Activated CD4-positive, alpha-beta T cell treated with anti-CD3 and anti-CD28 coated beads, Interleukin-2, amount 10 ng/mL, durations not matched to agents 7 days and 5 days (primary cell): ENCODE data around the gene PHETA1. TPM values are rescaled to one million over a fixed set of nuclear protein-coding genes. Genes with fewer than 3 reads are reported as not detected.
"Not testable (repeated sequence)": the region's sequence is repeated elsewhere in the genome, so short reads cannot be mapped to it uniquely, and the experiment has no call there.

Experiments used
- CTCF ChIA-PET: fragments of 350-600 bp; sonication (Branson Sonifier 250); formaldehyde crosslinking; loops from one replicate; lab custom pipeline; 2021; ENCODE audit warnings: antibody characterized with exemption; lab: Charles Lee
- POLR2A ChIA-PET: fragments of 350-600 bp; sonication (Branson Sonifier 250); formaldehyde crosslinking; loops from one replicate; lab custom pipeline; 2021; ENCODE audit warnings: antibody characterized with exemption; lab: Charles Lee
- DNase-seq: peaks from one replicate; pipeline ENCODE4 v3.0.0-alpha.2; 2020
- H3K27ac Mint-ChIP-seq: one replicate; pipeline ENCODE4 v1.8.0; 2021; ENCODE audit warnings: mild to moderate bottlenecking, moderate library complexity, mixed read lengths
- H3K27me3 Mint-ChIP-seq: one replicate; pipeline ENCODE4 v1.8.0; 2021; ENCODE audit warnings: mixed read lengths
- H3K36me3 Mint-ChIP-seq: one replicate; pipeline ENCODE4 v1.8.0; 2021; ENCODE audit warnings: low read depth, mixed read lengths
- H3K4me1 Mint-ChIP-seq: one replicate; pipeline ENCODE4 v1.8.0; 2021; ENCODE audit warnings: mixed read lengths
- H3K4me3 Mint-ChIP-seq: one replicate; pipeline ENCODE4 v1.8.0; 2021; ENCODE audit warnings: mild to moderate bottlenecking, moderate library complexity, mixed read lengths
- H3K9me3 Mint-ChIP-seq: one replicate; pipeline ENCODE4 v1.8.0; 2021; ENCODE audit warnings: mixed read lengths
- total RNA-seq, 2 experiments: library from RNA; stranded (reverse); gene quantifications; one replicate each; pipeline ENCODE4 v1.2.3, GENCODE V29; 2021

The PHETA1 gene
- total RNA-seq, 2 experiments from 2014 or later = 0.69 to 0.97 TPM

- DNase-seq, CTCF ChIA-PET, H3K27ac Mint-ChIP-seq, H3K27me3 Mint-ChIP-seq, POLR2A ChIA-PET, H3K9me3 Mint-ChIP-seq, H3K36me3 Mint-ChIP-seq, H3K4me1 Mint-ChIP-seq, H3K4me3 Mint-ChIP-seq: not testable (repeated sequence)
Measured at GRCh38 chr12:111336411-111336810, 32.5 kb downstream of the PHETA1 start.

GRCh38 chr12:111335811-111336210, 33.1 kb downstream of the PHETA1 start:
- ChIA-PET CTCF (interaction anchor here (1.4 kb wide), 1 partner anchor 24 kb away, joined by 3 read pairs; no protein-coding TSS in a partner anchor), POLR2A (no interaction called here)
- no peaks in the 10 kb centered on the region for H3K4me1 Mint-ChIP-seq
- H3K36me3 Mint-ChIP-seq = no peaks in the 10 kb centered on the region
- no peak for DNase-seq
- peaks cover 3% of the 10 kb centered on the region for H3K27me3 Mint-ChIP-seq
- no peak overlapping the region for H3K4me3 Mint-ChIP-seq
- H3K9me3 Mint-ChIP-seq = no peaks in the 10 kb centered on the region
- H3K27ac Mint-ChIP-seq = no peak overlapping the region

- H3K4me1 Mint-ChIP-seq, H3K9me3 Mint-ChIP-seq, H3K27ac Mint-ChIP-seq, H3K36me3 Mint-ChIP-seq, H3K27me3 Mint-ChIP-seq, POLR2A ChIA-PET, H3K4me3 Mint-ChIP-seq, DNase-seq: not testable (repeated sequence)
- CTCF ChIA-PET = interaction anchor here (0.6 to 1.4 kb wide), 2 partner anchors 24 to 312 kb away, joined by 3 to 4 read pairs; no protein-coding TSS in a partner anchor
Measured at GRCh38 chr12:111335301-111335700, 33.6 kb downstream of the PHETA1 start.

DNA sequence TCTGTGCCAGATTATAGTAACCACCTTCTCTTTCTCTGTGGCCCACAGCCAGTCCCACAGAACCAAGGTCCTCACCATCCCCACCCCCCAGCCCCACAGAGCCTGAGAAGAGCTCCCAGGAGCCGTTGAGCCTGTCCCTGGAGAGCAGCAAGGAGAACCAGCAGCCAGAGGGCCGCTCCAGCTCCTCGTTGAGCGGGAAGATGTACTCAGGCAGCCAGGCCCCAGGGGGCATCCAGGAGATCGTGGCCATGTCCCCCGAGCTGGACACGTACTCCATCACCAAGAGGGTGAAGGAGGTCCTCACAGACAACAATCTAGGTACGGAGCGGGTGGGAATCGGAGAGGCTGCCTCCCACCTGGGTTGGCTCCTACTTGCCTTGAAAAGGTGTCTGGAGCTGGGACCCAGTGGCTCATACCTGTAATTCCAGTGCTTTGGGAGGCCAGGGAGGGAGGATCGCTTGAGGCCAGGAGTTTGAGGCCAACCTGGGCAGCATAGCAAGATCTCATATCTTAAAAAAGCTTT, 34.4 kb downstream of the PHETA1 start:
- no peak overlapping the region for H3K4me3 Mint-ChIP-seq
- H3K9me3 Mint-ChIP-seq = no peaks in the 10 kb centered on the region
- DNase-seq = no peak
- H3K36me3 Mint-ChIP-seq = no peaks in the 10 kb centered on the region
- H3K4me1 Mint-ChIP-seq = no peaks in the 10 kb centered on the region
- ChIA-PET POLR2A (interaction anchor here (0.6 kb wide), 1 partner anchor 26 kb away, joined by 8 read pairs; no protein-coding TSS in a partner anchor), CTCF (interaction anchor here (0.6 to 1.4 kb wide), 3 partner anchors 23 to 1780 kb away, joined by 3 to 4 read pairs (median 3); no protein-coding TSS in a partner anchor)
- peaks cover 3% of the 10 kb centered on the region for H3K27me3 Mint-ChIP-seq
- no peak overlapping the region for H3K27ac Mint-ChIP-seq

GRCh38 chr12:111330800-111331752, 37.8 kb downstream of the PHETA1 start:
- H3K36me3 Mint-ChIP-seq = no peaks in the 10 kb centered on the region
- no peak overlapping the region for H3K4me3 Mint-ChIP-seq
- H3K27ac Mint-ChIP-seq = no peak overlapping the region
- H3K9me3 Mint-ChIP-seq = peaks cover 2% of the 10 kb centered on the region
- H3K4me1 Mint-ChIP-seq = no peaks in the 10 kb centered on the region
- H3K27me3 Mint-ChIP-seq = peaks cover 4% of the 10 kb centered on the region
- ChIA-PET POLR2A (no interaction called here), CTCF (interaction anchor here (1.0 kb wide), 1 partner anchor 9 kb away, joined by 3 read pairs; no protein-coding TSS in a partner anchor)
- no peak for DNase-seq

DNA sequence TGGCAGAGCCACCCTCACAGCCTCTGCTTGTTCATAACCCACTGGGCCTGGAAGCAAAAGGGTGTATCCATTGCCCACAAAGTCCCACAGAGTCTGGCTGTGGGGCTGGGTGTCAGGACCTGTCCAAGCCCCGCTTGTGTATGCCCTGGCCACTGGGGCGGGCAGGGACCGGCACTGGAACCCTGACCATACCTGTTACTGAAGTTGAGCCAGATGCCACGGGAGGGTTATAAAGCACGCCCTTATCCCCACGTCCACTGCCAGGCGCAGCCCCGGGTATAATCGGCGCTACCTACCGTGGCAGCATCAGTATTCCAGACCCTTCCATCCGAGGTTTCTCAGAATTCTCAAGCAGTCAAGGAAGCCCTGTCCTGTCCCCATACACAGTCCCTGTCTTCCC, 40.8 kb downstream of the PHETA1 start:
- POLR2A ChIA-PET = no interaction called here
- CTCF ChIA-PET = no interaction called here
- peaks cover 2% of the 10 kb centered on the region for H3K27me3 Mint-ChIP-seq
- no peak overlapping the region for H3K4me3 Mint-ChIP-seq
- DNase-seq = no peak
- no peaks in the 10 kb centered on the region for H3K4me1 Mint-ChIP-seq
- peaks cover 2% of the 10 kb centered on the region for H3K9me3 Mint-ChIP-seq
- H3K27ac Mint-ChIP-seq = no peak overlapping the region
- no peaks in the 10 kb centered on the region for H3K36me3 Mint-ChIP-seq

- DNase-seq = no peak
- ChIA-PET POLR2A (no interaction called here), CTCF (interaction anchor here (1.0 kb wide), 1 partner anchor 68 kb away, joined by 3 read pairs; no protein-coding TSS in a partner anchor)
- Mint-ChIP-seq H3K27me3 (peaks cover 2% of the 10 kb centered on the region), H3K4me3 (no peak overlapping the region), H3K9me3 (peaks cover 2% of the 10 kb centered on the region), H3K36me3 (no peaks in the 10 kb centered on the region), H3K4me1 (no peaks in the 10 kb centered on the region), H3K27ac (no peak overlapping the region)
Measured at GRCh38 chr12:111327474-111327873, 41.4 kb downstream of the PHETA1 start.

- no peak overlapping the region for H3K27ac Mint-ChIP-seq
- no peaks in the 10 kb centered on the region for H3K4me1 Mint-ChIP-seq
- H3K4me3 Mint-ChIP-seq = no peak overlapping the region
- H3K27me3 Mint-ChIP-seq = no peaks in the 10 kb centered on the region
- no peak for DNase-seq
- ChIA-PET CTCF (interaction anchor here (1.1 kb wide), 1 partner anchor 8 kb away, joined by 4 read pairs; no protein-coding TSS in a partner anchor), POLR2A (no interaction called here)
- H3K9me3 Mint-ChIP-seq = peaks cover 2% of the 10 kb centered on the region
- H3K36me3 Mint-ChIP-seq = no peaks in the 10 kb centered on the region
Measured at GRCh38 chr12:111322336-111323250, 46.3 kb downstream of the PHETA1 start.

DNA sequence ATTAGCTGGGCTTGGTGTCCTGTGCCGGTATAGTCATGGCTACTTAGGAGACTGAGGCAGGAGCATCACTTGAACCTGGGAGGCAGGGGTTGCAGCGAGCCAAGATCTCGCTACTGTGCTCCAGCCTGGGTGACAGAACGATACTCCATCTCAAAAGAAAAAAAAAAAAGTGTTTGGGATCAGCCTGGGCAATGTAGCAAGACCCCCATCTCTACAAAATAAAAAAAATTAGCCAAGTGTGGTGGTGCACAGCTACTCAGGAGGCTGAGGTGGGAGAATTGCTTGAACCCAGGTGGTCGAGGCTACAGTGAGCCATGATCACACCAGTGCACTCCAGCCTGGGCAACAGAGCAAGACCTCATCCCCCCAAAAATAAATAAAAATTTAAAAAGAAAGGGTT, 47.6 kb downstream of the PHETA1 start:
- Mint-ChIP-seq H3K27ac (no peak overlapping the region), H3K4me3 (no peak overlapping the region), H3K36me3 (no peaks in the 10 kb centered on the region)

GRCh38 chr12:111320258-111321050, 48.4 kb downstream of the PHETA1 start:
- Mint-ChIP-seq H3K27ac (no peak overlapping the region), H3K4me3 (no peak overlapping the region), H3K36me3 (no peaks in the 10 kb centered on the region), H3K9me3 (no peaks in the 10 kb centered on the region), H3K4me1 (no peaks in the 10 kb centered on the region), H3K27me3 (no peaks in the 10 kb centered on the region)
- CTCF ChIA-PET = interaction anchor here (0.6 kb wide), 1 partner anchor 359 kb away, joined by 3 read pairs; no protein-coding TSS in a partner anchor
- DNase-seq = no peak
- POLR2A ChIA-PET = no interaction called here

More for the DNA sequence above, 47.6 kb downstream of the PHETA1 start:
- no peaks in the 10 kb centered on the region for H3K9me3 Mint-ChIP-seq
- H3K4me1 Mint-ChIP-seq = no peaks in the 10 kb centered on the region
- POLR2A ChIA-PET = no interaction called here
- no peak for DNase-seq
- no peaks in the 10 kb centered on the region for H3K27me3 Mint-ChIP-seq
- CTCF ChIA-PET = interaction anchor here (0.6 kb wide), 2 partner anchors 127 to 367 kb away, joined by 3 read pairs; no protein-coding TSS in a partner anchor

GRCh38 chr12:111319600-111320257, 49.2 kb downstream of the PHETA1 start:
- H3K36me3 Mint-ChIP-seq = no peaks in the 10 kb centered on the region
- POLR2A ChIA-PET = no interaction called here
- no peaks in the 10 kb centered on the region for H3K27me3 Mint-ChIP-seq
- H3K9me3 Mint-ChIP-seq = no peaks in the 10 kb centered on the region
- CTCF ChIA-PET = no interaction called here
- no peak for DNase-seq
- H3K27ac Mint-ChIP-seq = no peak overlapping the region
- H3K4me3 Mint-ChIP-seq = no peak overlapping the region
- H3K4me1 Mint-ChIP-seq = no peaks in the 10 kb centered on the region
